NCI-H345 treated with DMSO at 0.1 percent for 48 hours (cell line): ENCODE data around the gene ASTN2.

Experiments used
- DNase-seq: peaks from one replicate; lab custom pipeline; 2025; ENCODE audit not compliant: unreplicated experiment; lab: John Stamatoyannopoulos, UW

The ASTN2 gene

GRCh38 chr9:116379821-116380220 lies 1035.0 kb downstream of the ASTN2 start:
- no peak for DNase-seq

- DNase-seq: no peak
These were observed 1036.0 kb downstream of the ASTN2 start for GRCh38 chr9:116378873-116379272.

- no peak for DNase-seq
These were observed 1037.6 kb downstream of the ASTN2 start for GRCh38 chr9:116377179-116377798.
